Loucy (cell line): ENCODE results near the gene CRYBA4.

Experiments used
- H2AFZ ChIP-seq: fragments of 200-600 bp; sonication (generic); 2 replicates; pipeline ENCODE4 v1.6.0; 2016; ENCODE audit warnings: antibody characterized with exemption, mild to moderate bottlenecking, low read length, moderate library complexity
- H3F3A ChIP-seq: fragments of 200-600 bp; 2 replicates; pipeline ENCODE4 v1.6.0; 2016; ENCODE audit warnings: antibody characterized with exemption, low read depth, mild to moderate bottlenecking
- H3K27me3 ChIP-seq: fragments of 200-600 bp; sonication (generic); 2 replicates; pipeline ENCODE4 v1.6.1; 2014; ENCODE audit warnings: low read length, mild to moderate bottlenecking; ENCODE audit not compliant: insufficient read depth, poor library complexity, severe bottlenecking
- H3K36me3 ChIP-seq: fragments of 200-600 bp; sonication (generic); 2 replicates; pipeline ENCODE4 v1.6.1; 2016; ENCODE audit warnings: low read length; ENCODE audit not compliant: insufficient read depth
- H3K4me1 ChIP-seq: fragments of 200-600 bp; sonication (generic); 2 replicates; pipeline ENCODE4 v1.5.1; 2014; ENCODE audit warnings: low read length, mild to moderate bottlenecking; ENCODE audit not compliant: insufficient read depth, poor library complexity, severe bottlenecking
- H3K4me2 ChIP-seq: fragments of 200-600 bp; sonication (generic); 2 replicates; pipeline ENCODE4 v1.6.0; 2014; ENCODE audit warnings: antibody characterized with exemption, low read length, low read depth, mild to moderate bottlenecking; ENCODE audit not compliant: poor library complexity, severe bottlenecking
- H3K4me3 ChIP-seq: fragments of 200-600 bp; sonication (generic); 2 replicates; pipeline ENCODE4 v1.5.1; 2014; ENCODE audit warnings: low read length, mild to moderate bottlenecking, mixed read lengths; ENCODE audit not compliant: poor library complexity, severe bottlenecking
- H3K79me2 ChIP-seq: fragments of 200-600 bp; sonication (generic); 2 replicates; pipeline ENCODE4 v1.6.1; 2014; ENCODE audit warnings: low read length; ENCODE audit not compliant: insufficient read depth
- H3K9ac ChIP-seq: fragments of 200-600 bp; sonication (generic); 2 replicates; pipeline ENCODE4 v1.6.0; 2014; ENCODE audit warnings: mild to moderate bottlenecking, low read depth, low read length, moderate library complexity; ENCODE audit not compliant: poor library complexity, severe bottlenecking
- H3K9me2 ChIP-seq: fragments of 200-600 bp; sonication (generic); replicated peaks from 2 replicates; pipeline ENCODE4 v1.6.1; 2016; ENCODE audit warnings: low read depth, low read length, mixed read lengths
- H3K9me3 ChIP-seq: fragments of 200-600 bp; sonication (generic); 2 replicates; pipeline ENCODE4 v1.6.1; 2014; ENCODE audit warnings: mild to moderate bottlenecking, antibody characterized with exemption, low read length, low read depth; ENCODE audit not compliant: insufficient read depth
- H4K20me1 ChIP-seq: fragments of 200-600 bp; sonication (generic); 2 replicates; pipeline ENCODE4 v1.6.0; 2014; ENCODE audit warnings: antibody characterized with exemption, low read length, mild to moderate bottlenecking; ENCODE audit not compliant: insufficient read depth, poor library complexity, severe bottlenecking
- EZH2phosphoT487 ChIP-seq: fragments of 200-600 bp; IDR thresholded peaks from 2 replicates; pipeline ENCODE4 v1.6.1; 2018; ENCODE audit warnings: antibody characterized with exemption, mild to moderate bottlenecking, moderate library complexity, borderline replicate concordance
- TF ChIP-seq, protein P1 (sequence below): fragments of 200-600 bp; sonication (generic); conservative IDR thresholded peaks from 2 replicates; pipeline ENCODE4 v1.5.1; 2014; ENCODE audit warnings: mild to moderate bottlenecking, antibody characterized with exemption, low read length

CRYBA4 gene

DNA sequence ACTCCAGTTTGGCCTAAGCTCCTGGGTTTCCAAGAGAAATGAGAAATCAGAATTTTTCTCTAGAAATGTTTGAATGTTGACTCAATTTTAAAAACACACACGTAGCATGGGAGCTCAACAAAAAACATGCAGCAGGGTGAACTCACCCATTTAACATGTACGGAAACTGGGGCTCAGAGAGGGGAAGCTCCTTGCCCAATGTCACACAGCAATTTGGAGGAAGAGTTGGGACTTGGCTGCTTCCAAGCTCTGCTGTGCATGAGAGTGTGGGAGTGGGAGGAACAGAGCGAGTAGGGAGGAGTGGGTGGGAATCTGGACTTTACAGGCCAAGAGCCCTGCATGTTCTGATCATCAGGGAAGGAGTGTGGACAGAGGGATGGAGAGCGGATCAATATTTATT lies 37.8 kb upstream of the CRYBA4 start:
- Histone ChIP-seq H3K9me2 (no peaks in the 10 kb centered on the region), H3K79me2 (peaks cover 32% of the 10 kb centered on the region), H2AFZ (no peak overlapping the region), H4K20me1 (peaks cover 6% of the 10 kb centered on the region), H3K4me1 (peaks cover 30% of the 10 kb centered on the region), H3K27me3 (no peaks in the 10 kb centered on the region), H3K4me3 (no peak overlapping the region), H3K36me3 (no peaks in the 10 kb centered on the region), H3F3A (no peaks in the 10 kb centered on the region), H3K4me2 (no peak overlapping the region), H3K9ac (no peak overlapping the region), H3K9me3 (no peaks in the 10 kb centered on the region)
- TF ChIP-seq, protein P1, sequence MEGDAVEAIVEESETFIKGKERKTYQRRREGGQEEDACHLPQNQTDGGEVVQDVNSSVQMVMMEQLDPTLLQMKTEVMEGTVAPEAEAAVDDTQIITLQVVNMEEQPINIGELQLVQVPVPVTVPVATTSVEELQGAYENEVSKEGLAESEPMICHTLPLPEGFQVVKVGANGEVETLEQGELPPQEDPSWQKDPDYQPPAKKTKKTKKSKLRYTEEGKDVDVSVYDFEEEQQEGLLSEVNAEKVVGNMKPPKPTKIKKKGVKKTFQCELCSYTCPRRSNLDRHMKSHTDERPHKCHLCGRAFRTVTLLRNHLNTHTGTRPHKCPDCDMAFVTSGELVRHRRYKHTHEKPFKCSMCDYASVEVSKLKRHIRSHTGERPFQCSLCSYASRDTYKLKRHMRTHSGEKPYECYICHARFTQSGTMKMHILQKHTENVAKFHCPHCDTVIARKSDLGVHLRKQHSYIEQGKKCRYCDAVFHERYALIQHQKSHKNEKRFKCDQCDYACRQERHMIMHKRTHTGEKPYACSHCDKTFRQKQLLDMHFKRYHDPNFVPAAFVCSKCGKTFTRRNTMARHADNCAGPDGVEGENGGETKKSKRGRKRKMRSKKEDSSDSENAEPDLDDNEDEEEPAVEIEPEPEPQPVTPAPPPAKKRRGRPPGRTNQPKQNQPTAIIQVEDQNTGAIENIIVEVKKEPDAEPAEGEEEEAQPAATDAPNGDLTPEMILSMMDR = no peak
- no peak for TF ChIP-seq EZH2phosphoT487

DNA sequence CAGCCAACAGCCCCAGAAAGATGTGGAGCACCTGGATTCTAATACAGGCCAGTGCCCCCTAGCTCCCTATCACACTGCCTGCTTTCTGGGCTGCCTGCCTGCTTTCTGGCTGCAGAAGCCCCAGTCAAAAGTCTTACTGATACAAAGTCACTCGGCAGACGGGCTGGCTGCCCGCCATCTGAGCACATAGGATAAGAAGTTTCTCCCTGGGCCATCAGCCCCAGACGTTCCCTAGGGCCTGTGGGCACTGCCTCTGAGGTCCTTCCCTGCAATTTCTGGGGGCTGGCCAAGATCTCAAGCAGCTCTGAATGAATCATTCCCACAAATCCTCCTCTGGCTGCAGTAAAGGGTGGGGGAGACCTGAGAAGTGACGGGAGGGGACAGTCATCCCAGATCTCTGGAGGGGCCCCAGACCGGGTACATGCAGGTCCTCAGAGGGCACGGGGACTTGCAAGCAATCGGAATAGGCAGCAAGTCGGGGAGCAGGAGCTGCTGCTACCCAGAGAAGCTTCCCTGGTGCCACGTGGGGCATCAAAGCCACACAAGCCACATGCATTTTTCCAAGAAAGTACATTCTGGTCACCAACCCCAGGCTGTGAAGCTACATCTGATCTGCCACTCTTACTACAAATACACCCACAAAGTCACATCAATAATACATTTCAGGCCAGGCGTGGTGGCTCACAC lies 36.5 kb upstream of the CRYBA4 start:
- H4K20me1 ChIP-seq = peaks cover 6% of the 10 kb centered on the region
- no peaks in the 10 kb centered on the region for H3K36me3 ChIP-seq
- no peak overlapping the region for H3K9ac ChIP-seq
- TF ChIP-seq, protein P1 = no peak
- no peak for TF ChIP-seq EZH2phosphoT487
- H3K4me3 ChIP-seq = no peak overlapping the region
- H3K4me2 ChIP-seq = no peak overlapping the region
- H3K9me3 ChIP-seq = no peaks in the 10 kb centered on the region
- no peaks in the 10 kb centered on the region for H3F3A ChIP-seq
- no peaks in the 10 kb centered on the region for H3K27me3 ChIP-seq
- no peak overlapping the region for H2AFZ ChIP-seq
- peaks cover 24% of the 10 kb centered on the region for H3K4me1 ChIP-seq
- peaks cover 35% of the 10 kb centered on the region for H3K79me2 ChIP-seq
- H3K9me2 ChIP-seq = no peaks in the 10 kb centered on the region

DNA sequence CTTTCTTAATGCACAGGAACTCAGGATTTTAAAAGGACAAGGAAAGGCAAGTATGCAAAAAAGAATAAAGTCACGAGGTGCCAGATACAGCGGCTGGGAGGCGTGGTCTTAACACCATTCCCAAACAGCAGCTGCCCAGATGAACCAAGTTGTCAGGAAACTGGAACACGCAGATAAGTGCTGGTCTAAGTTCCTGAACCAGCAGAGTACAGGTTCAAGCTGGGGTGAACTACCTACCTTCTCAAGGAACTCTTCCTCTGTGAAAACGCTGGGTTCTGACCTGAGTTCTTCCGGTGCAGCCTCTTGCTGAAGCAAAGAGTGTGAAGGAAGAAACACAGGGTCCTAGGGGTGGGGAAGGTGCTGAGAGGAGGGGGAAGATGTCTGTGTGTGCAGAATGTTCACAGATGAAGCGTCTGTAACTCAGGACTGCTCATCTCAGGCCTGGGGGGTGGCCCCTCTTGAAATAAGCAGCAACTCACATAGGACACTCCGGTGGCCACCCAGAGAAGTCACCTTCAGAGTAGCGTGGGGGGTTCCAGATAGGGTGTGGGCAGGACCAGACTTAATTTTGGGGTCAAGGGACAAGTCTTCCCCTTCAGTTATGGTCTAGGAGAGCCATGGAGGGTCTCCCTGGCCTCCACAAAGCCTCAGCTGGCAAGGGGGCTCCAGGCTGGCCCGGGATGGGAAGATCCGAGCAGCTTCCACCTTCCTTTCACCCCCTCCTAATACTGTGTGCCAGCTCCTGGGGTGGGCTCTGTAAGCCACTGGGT lies 35.0 kb upstream of the CRYBA4 start:
- Histone ChIP-seq H3K9ac (peak overlapping the region; percentile 38), H3K4me1 (peaks cover 29% of the 10 kb centered on the region), H3K4me2 (peak overlapping the region; percentile 47)

More for the DNA sequence above, 35.0 kb upstream of the CRYBA4 start:
- Histone ChIP-seq H3K9me2 (no peaks in the 10 kb centered on the region), H4K20me1 (peaks cover 6% of the 10 kb centered on the region), H2AFZ (no peak overlapping the region), H3K9me3 (no peaks in the 10 kb centered on the region), H3K4me3 (peak overlapping the region; percentile 17), H3K36me3 (no peaks in the 10 kb centered on the region), H3K27me3 (no peaks in the 10 kb centered on the region), H3F3A (no peaks in the 10 kb centered on the region), H3K79me2 (peaks cover 25% of the 10 kb centered on the region)
- TF ChIP-seq, protein P1 = no peak
- no peak for TF ChIP-seq EZH2phosphoT487
